Posterior vena cava (tissue), 2 donors: ENCODE measurements around the gene GALNT18. TPM values are rescaled to one million over a fixed set of nuclear protein-coding genes. Genes with fewer than 3 reads are reported as not detected.

Experiments used
- DNase-seq: peaks from one replicate; pipeline ENCODE4 v3.0.0-alpha.2; 2020; ENCODE audit warnings: low spot score
- intact Hi-C, 2 donors: fragments of 100-400 bp; cut with DNase I; formaldehyde crosslinking; loops; one replicate each; pipeline versions ENCODE4 v1.14.1 to v1.14.2; 2022 to 2023
- total RNA-seq, 2 donors: library from RNA; stranded (reverse); fragmentation: NEBNext Ultra II Directional; extraction: Animal tissue kit (Norgen Biotek cat#: 25700); gene quantifications; one replicate each; pipeline ENCODE4 v1.2.1, GENCODE V29; 2021
- donor health status: DM: yes; HTN: yes; CAD: no.
- donor health status: DM: yes; HTN: yes; CAD: no.

Gene GALNT18
- total RNA-seq, 2 donors from 2014 or later: 21.4 to 28.0 TPM

GRCh38 chr11:11389238-11389637 is 232.6 kb downstream of the GALNT18 start:
- no peak for DNase-seq
- intact Hi-C loops: no loop called here

- no peak for DNase-seq
- intact Hi-C loops: no loop called here
Measured at GRCh38 chr11:11387622-11388305, 234.0 kb downstream of the GALNT18 start.

- intact Hi-C loops: no loop called here
- no peak for DNase-seq
Measured at GRCh38 chr11:11387207-11387606, 234.6 kb downstream of the GALNT18 start.

- intact Hi-C loops: no loop called here
- DNase-seq: no peak
Measured at GRCh38 chr11:11384829-11385228, 237.0 kb downstream of the GALNT18 start.

GRCh38 chr11:11383995-11384394 is 237.8 kb downstream of the GALNT18 start:
- DNase-seq: no peak
- intact Hi-C loops: no loop called here

GRCh38 chr11:11382858-11383532 is 238.8 kb downstream of the GALNT18 start:
- intact Hi-C loops: no loop called here
- no peak for DNase-seq

GRCh38 chr11:11381471-11382105 is 240.2 kb downstream of the GALNT18 start:
- DNase-seq: no peak
- intact Hi-C loops: no loop called here

- intact Hi-C loops: no loop called here
- DNase-seq: no peak
Measured at GRCh38 chr11:11380883-11381282, 240.9 kb downstream of the GALNT18 start.

GRCh38 chr11:11380340-11380739 is 241.5 kb downstream of the GALNT18 start:
- DNase-seq: no peak
- intact Hi-C loops: no loop called here

- intact Hi-C loops: no loop called here
- DNase-seq: no peak
Measured at GRCh38 chr11:11379661-11380060, 242.1 kb downstream of the GALNT18 start.

- intact Hi-C loops: no loop called here
- DNase-seq: no peak
Measured at GRCh38 chr11:11378184-11378940, 243.4 kb downstream of the GALNT18 start.

GRCh38 chr11:11374358-11375148 is 247.3 kb downstream of the GALNT18 start:
- DNase-seq: no peak
- intact Hi-C loops: no loop called here

GRCh38 chr11:11373934-11374333 is 247.9 kb downstream of the GALNT18 start:
- no peak for DNase-seq
- intact Hi-C loops: no loop called here

GRCh38 chr11:11372461-11372860 is 249.3 kb downstream of the GALNT18 start:
- intact Hi-C loops: no loop called here
- DNase-seq: no peak

- intact Hi-C loops: no loop called here
- no peak for DNase-seq
Measured at GRCh38 chr11:11370962-11371303, 250.9 kb downstream of the GALNT18 start.

- intact Hi-C loops: no loop called here
- no peak for DNase-seq
Measured at GRCh38 chr11:11370255-11370961, 251.4 kb downstream of the GALNT18 start.

- intact Hi-C loops: loop anchor here in 1 of 2 donors (2.0 kb wide), 1 partner anchor 44 kb away; no protein-coding TSS in a partner anchor
Measured at GRCh38 chr11:11366793-11367192, 255.0 kb downstream of the GALNT18 start.

GRCh38 chr11:11363674-11364073 is 258.1 kb downstream of the GALNT18 start:
- no peak for DNase-seq
- intact Hi-C loops: no loop called here

More at GRCh38 chr11:11366793-11367192, 255.0 kb downstream of the GALNT18 start:
- DNase-seq: no peak

GRCh38 chr11:11359611-11360010 is 262.2 kb downstream of the GALNT18 start:
- no peak for DNase-seq
- intact Hi-C loops: no loop called here
